ENCODE results near the gene MAP1LC3C. TPM values are rescaled to one million over a fixed set of nuclear protein-coding genes. Genes with fewer than 3 reads are reported as not detected.

The MAP1LC3C gene
- total RNA-seq, 8 experiments from 2014 or later, result 0.54 to 4.8 (median 0.92) TPM; not detected in 3

GRCh38 chr1:241985787-241986186 lies 13.1 kb downstream of the MAP1LC3C start:
- 67 to 100% (median 83%) methylated on average over 2 to 10 of the region's 10 CpGs; no CpG with 5 or more reads in 4 of the 10 experiments for WGBS, 10 experiments
- peak in 2 of 8 experiments; percentile 29 to 32 for ATAC-seq (replicated peaks in 6 of 8)
- in situ Hi-C loops (cut with MboI; ENCODE audit: low pct_unique_long_range_greater_than_20kb in 2 of 9, low sequenced_read_pairs in 9 of 9, unreplicated experiment in 9 of 9), result loop anchor here in 4 of 9 experiments (10.0 to 25.0 kb wide), 2 partner anchors 91 to 98 kb away; no protein-coding TSS in a partner anchor

GRCh38 chr1:241979926-241980325 lies 19.0 kb downstream of the MAP1LC3C start:
- in situ Hi-C loops (cut with MboI; ENCODE audit: low pct_unique_long_range_greater_than_20kb in 2 of 9, low sequenced_read_pairs in 9 of 9, unreplicated experiment in 9 of 9), result loop anchor here in 4 of 9 experiments (10.0 to 25.0 kb wide), 2 partner anchors 85 to 93 kb away; no protein-coding TSS in a partner anchor
- no peak for ATAC-seq (replicated peaks in 6 of 8)
- Histone ChIP-seq H3K27ac (no peak overlapping the region), H3K4me1 (replicated peaks in 1 of 2) (no peaks in the 10 kb centered on the region), H3K4me3 (no peak overlapping the region)
- WGBS, 10 experiments, result 17 to 100% (median 80%) methylated on average over 1 of the region's 1 CpG; no CpG with 5 or more reads in 3 of the 10 experiments

More at GRCh38 chr1:241985787-241986186, 13.1 kb downstream of the MAP1LC3C start:
- H3K4me3 ChIP-seq, result no peak overlapping the region
- H3K4me1 ChIP-seq (replicated peaks in 1 of 2), result peaks cover 0 to 19% of the 10 kb centered on the region in 2 donors
- no peak overlapping the region for H3K27ac ChIP-seq

- in situ Hi-C loops (cut with MboI; ENCODE audit: low pct_unique_long_range_greater_than_20kb in 2 of 9, low sequenced_read_pairs in 9 of 9, unreplicated experiment in 9 of 9), result loop anchor here in 2 of 9 experiments (25.0 kb wide), 1 partner anchor 92 kb away; no protein-coding TSS in a partner anchor
- peaks cover 0 to 1% of the 10 kb centered on the region in 2 donors for H3K4me1 ChIP-seq (replicated peaks in 1 of 2)
- 87 to 93% (median 90%) methylated on average over 7 to 13 of the region's 18 CpGs; no CpG with 5 or more reads in 6 of the 10 experiments for WGBS, 10 experiments
- H3K27ac ChIP-seq, result no peak overlapping the region
- no peak for ATAC-seq (replicated peaks in 6 of 8)
- no peak overlapping the region for H3K4me3 ChIP-seq
These were observed 19.8 kb downstream of the MAP1LC3C start for GRCh38 chr1:241979071-241979470.

GRCh38 chr1:241976229-241976628 lies 22.7 kb downstream of the MAP1LC3C start:
- ATAC-seq (replicated peaks in 6 of 8), result no peak
- Histone ChIP-seq H3K4me3 (no peak overlapping the region), H3K4me1 (replicated peaks in 1 of 2) (peaks cover 20 to 23% of the 10 kb centered on the region in 2 donors), H3K27ac (no peak overlapping the region)
- in situ Hi-C loops (cut with MboI; ENCODE audit: low pct_unique_long_range_greater_than_20kb in 2 of 9, low sequenced_read_pairs in 9 of 9, unreplicated experiment in 9 of 9), result loop anchor here in 2 of 9 experiments (25.0 kb wide), 1 partner anchor 89 kb away; no protein-coding TSS in a partner anchor
- WGBS, 10 experiments, result 51 to 86% (median 74%) methylated on average over 2 to 6 of the region's 6 CpGs; no CpG with 5 or more reads in 1 of the 10 experiments

- in situ Hi-C loops (cut with MboI; ENCODE audit: low pct_unique_long_range_greater_than_20kb in 2 of 9, low sequenced_read_pairs in 9 of 9, unreplicated experiment in 9 of 9), result no loop called here
- Histone ChIP-seq H3K27ac (peak overlapping the region; percentile 67 to 85), H3K4me1 (replicated peaks in 1 of 2) (peaks cover 20 to 23% of the 10 kb centered on the region in 2 donors), H3K4me3 (no peak overlapping the region)
- WGBS, 10 experiments, result 7 to 55% (median 40%) methylated on average over 1 to 6 of the region's 6 CpGs; no CpG with 5 or more reads in 2 of the 10 experiments
- ATAC-seq (replicated peaks in 6 of 8), result peak; percentile 22 to 99 (median 98)
These were observed 26.1 kb downstream of the MAP1LC3C start for GRCh38 chr1:241972703-241973369.

- Histone ChIP-seq H3K27ac (no peak overlapping the region), H3K4me1 (replicated peaks in 1 of 2) (peaks cover 17 to 18% of the 10 kb centered on the region in 2 donors), H3K4me3 (no peak overlapping the region)
- ATAC-seq (replicated peaks in 6 of 8), result no peak
- 0 to 69% (median 19%) methylated on average over 1 to 4 of the region's 4 CpGs for WGBS, 10 experiments
- in situ Hi-C loops (cut with MboI; ENCODE audit: low pct_unique_long_range_greater_than_20kb in 2 of 9, low sequenced_read_pairs in 9 of 9, unreplicated experiment in 9 of 9), result no loop called here
These were observed 30.3 kb downstream of the MAP1LC3C start for GRCh38 chr1:241968611-241969010.

- WGBS, 10 experiments, result 0 to 96% (median 90%) methylated on average over 2 to 8 of the region's 8 CpGs; no CpG with 5 or more reads in 3 of the 10 experiments
- Histone ChIP-seq H3K27ac (no peak overlapping the region), H3K4me1 (replicated peaks in 1 of 2) (no peaks in the 10 kb centered on the region), H3K4me3 (no peak overlapping the region)
- in situ Hi-C loops (cut with MboI; ENCODE audit: low pct_unique_long_range_greater_than_20kb in 2 of 9, low sequenced_read_pairs in 9 of 9, unreplicated experiment in 9 of 9), result no loop called here
- peak in 3 of 8 experiments; percentile 35 to 83 (median 77) for ATAC-seq (replicated peaks in 6 of 8)
These were observed 34.2 kb downstream of the MAP1LC3C start for GRCh38 chr1:241964550-241965282.

- in situ Hi-C loops (cut with MboI; ENCODE audit: low pct_unique_long_range_greater_than_20kb in 2 of 9, low sequenced_read_pairs in 9 of 9, unreplicated experiment in 9 of 9), result no loop called here
- Histone ChIP-seq H3K4me3 (no peak overlapping the region), H3K4me1 (replicated peaks in 1 of 2) (no peaks in the 10 kb centered on the region), H3K27ac (no peak overlapping the region)
- no peak for ATAC-seq (replicated peaks in 6 of 8)
These were observed 35.2 kb downstream of the MAP1LC3C start for GRCh38 chr1:241963722-241964121.

GRCh38 chr1:241962153-241962552 lies 36.7 kb downstream of the MAP1LC3C start:
- no peak overlapping the region for H3K4me3 ChIP-seq
- in situ Hi-C loops (cut with MboI; ENCODE audit: low pct_unique_long_range_greater_than_20kb in 2 of 9, low sequenced_read_pairs in 9 of 9, unreplicated experiment in 9 of 9), result no loop called here
- 33 to 100% (median 90%) methylated on average over 1 to 2 of the region's 2 CpGs for WGBS, 10 experiments
- no peaks in the 10 kb centered on the region for H3K4me1 ChIP-seq (replicated peaks in 1 of 2)
- peak in 5 of 8 experiments; percentile 36 to 88 (median 50) for ATAC-seq (replicated peaks in 6 of 8)
- H3K27ac ChIP-seq, result no peak overlapping the region

GRCh38 chr1:241957692-241958494 lies 41.0 kb downstream of the MAP1LC3C start, which contains the start of gene BECN2:
Gene BECN2, plus strand, starts transcription at chr1:241957767. Its CDS starts 0 bp downstream, at chr1:241957767.
- 80 to 96% (median 93%) methylated on average over 2 to 24 of the region's 33 CpGs; no CpG with 5 or more reads in 4 of the 10 experiments for WGBS, 10 experiments
- in situ Hi-C loops (cut with MboI; ENCODE audit: low pct_unique_long_range_greater_than_20kb in 2 of 9, low sequenced_read_pairs in 9 of 9, unreplicated experiment in 9 of 9), result no loop called here
- no peak within 1 kb of the TSS for H3K27ac ChIP-seq
- no peak within 1 kb of the TSS for H3K4me3 ChIP-seq
- no peak for ATAC-seq (replicated peaks in 6 of 8)
- H3K4me1 ChIP-seq (replicated peaks in 1 of 2), result no peaks in the 10 kb centered on the region

- Histone ChIP-seq H3K4me1 (replicated peaks in 1 of 2) (no peaks in the 10 kb centered on the region), H3K4me3 (no peak overlapping the region), H3K27ac (no peak overlapping the region)
- in situ Hi-C loops (cut with MboI; ENCODE audit: low pct_unique_long_range_greater_than_20kb in 2 of 9, low sequenced_read_pairs in 9 of 9, unreplicated experiment in 9 of 9), result no loop called here
- 0 to 83% (median 57%) methylated on average over 1 to 5 of the region's 5 CpGs; no CpG with 5 or more reads in 2 of the 10 experiments for WGBS, 10 experiments
- ATAC-seq (replicated peaks in 6 of 8), result peak in 6 of 8 experiments; percentile 16 to 99 (median 70)
These were observed 48.5 kb downstream of the MAP1LC3C start for GRCh38 chr1:241950390-241950789.

- Histone ChIP-seq H3K4me3 (no peak overlapping the region), H3K4me1 (replicated peaks in 1 of 2) (no peaks in the 10 kb centered on the region), H3K27ac (no peak overlapping the region)
- peak in 1 of 8 experiments; percentile 24 for ATAC-seq (replicated peaks in 6 of 8)
- in situ Hi-C loops (cut with MboI; ENCODE audit: low pct_unique_long_range_greater_than_20kb in 2 of 9, low sequenced_read_pairs in 9 of 9, unreplicated experiment in 9 of 9), result no loop called here
- WGBS, 10 experiments, result 33 to 93% (median 64%) methylated on average over 1 to 6 of the region's 6 CpGs; no CpG with 5 or more reads in 1 of the 10 experiments
These were observed 51.5 kb downstream of the MAP1LC3C start for GRCh38 chr1:241947354-241947753.

All from motor neuron (in vitro differentiated cells).